Activated T-helper 17 cell treated with anti-CD3 and anti-CD28 coated beads, Interleukin-2, amount 50 U/mL, for 72 hours (primary cell): ENCODE data around the gene MRPL45. TPM values are rescaled to one million over a fixed set of nuclear protein-coding genes. Genes with fewer than 3 reads are reported as not detected.

Experiments used
- ATAC-seq: fragments of 150-1000 bp; cut with Tn5 transposase; replicated peaks from 2 replicates; pipeline ENCODE4 v1.10.0; 2021; ENCODE audit warnings: mild to moderate bottlenecking, moderate library complexity
- H3K27ac Mint-ChIP-seq: one replicate; pipeline ENCODE4 v1.8.0; 2022; ENCODE audit warnings: mixed read lengths
- H3K27me3 Mint-ChIP-seq: one replicate; pipeline ENCODE4 v1.8.0; 2022; ENCODE audit warnings: mixed read lengths
- H3K36me3 Mint-ChIP-seq: one replicate; pipeline ENCODE4 v1.8.0; 2022; ENCODE audit warnings: low read depth, mild to moderate bottlenecking, mixed read lengths
- H3K4me1 Mint-ChIP-seq: one replicate; pipeline ENCODE4 v1.8.0; 2022; ENCODE audit warnings: mixed read lengths
- H3K4me3 Mint-ChIP-seq: one replicate; pipeline ENCODE4 v1.8.0; 2022; ENCODE audit warnings: mild to moderate bottlenecking, mixed read lengths
- H3K9me3 Mint-ChIP-seq: one replicate; pipeline ENCODE4 v1.8.0; 2022; ENCODE audit warnings: mixed read lengths
- total RNA-seq, 2 donors: library from RNA; stranded (reverse); gene quantifications; one replicate each; pipeline ENCODE4 v1.2.3, GENCODE V29; 2022

The MRPL45 gene
- total RNA-seq, 2 donors from 2014 or later = 52.4 to 66.0 TPM

- no peaks in the 10 kb centered on the region for H3K9me3 Mint-ChIP-seq
- peak overlapping the region; percentile 90 for H3K4me3 Mint-ChIP-seq
- no peaks in the 10 kb centered on the region for H3K27me3 Mint-ChIP-seq
- no peaks in the 10 kb centered on the region for H3K36me3 Mint-ChIP-seq
- H3K27ac Mint-ChIP-seq = no peak overlapping the region
- H3K4me1 Mint-ChIP-seq = peaks cover 19% of the 10 kb centered on the region
- no peak for ATAC-seq
Measured at GRCh38 chr17:38350035-38350434, 53.1 kb downstream of the MRPL45 start.

GRCh38 chr17:38351412-38352222 is 54.6 kb downstream of the MRPL45 start, which contains the start of gene SOCS7:
TSS of gene SOCS7 (plus strand) at chr17:38351844. CDS start at chr17:38352053, 209 bp downstream.
- Mint-ChIP-seq H3K9me3 (no peaks in the 10 kb centered on the region), H3K36me3 (no peaks in the 10 kb centered on the region), H3K27ac (peak within 1 kb of the TSS; percentile 88), H3K4me1 (peaks cover 26% of the 10 kb centered on the region), H3K27me3 (no peaks in the 10 kb centered on the region), H3K4me3 (peak within 1 kb of the TSS; percentile 90)
- ATAC-seq = peak; percentile 94

DNA sequence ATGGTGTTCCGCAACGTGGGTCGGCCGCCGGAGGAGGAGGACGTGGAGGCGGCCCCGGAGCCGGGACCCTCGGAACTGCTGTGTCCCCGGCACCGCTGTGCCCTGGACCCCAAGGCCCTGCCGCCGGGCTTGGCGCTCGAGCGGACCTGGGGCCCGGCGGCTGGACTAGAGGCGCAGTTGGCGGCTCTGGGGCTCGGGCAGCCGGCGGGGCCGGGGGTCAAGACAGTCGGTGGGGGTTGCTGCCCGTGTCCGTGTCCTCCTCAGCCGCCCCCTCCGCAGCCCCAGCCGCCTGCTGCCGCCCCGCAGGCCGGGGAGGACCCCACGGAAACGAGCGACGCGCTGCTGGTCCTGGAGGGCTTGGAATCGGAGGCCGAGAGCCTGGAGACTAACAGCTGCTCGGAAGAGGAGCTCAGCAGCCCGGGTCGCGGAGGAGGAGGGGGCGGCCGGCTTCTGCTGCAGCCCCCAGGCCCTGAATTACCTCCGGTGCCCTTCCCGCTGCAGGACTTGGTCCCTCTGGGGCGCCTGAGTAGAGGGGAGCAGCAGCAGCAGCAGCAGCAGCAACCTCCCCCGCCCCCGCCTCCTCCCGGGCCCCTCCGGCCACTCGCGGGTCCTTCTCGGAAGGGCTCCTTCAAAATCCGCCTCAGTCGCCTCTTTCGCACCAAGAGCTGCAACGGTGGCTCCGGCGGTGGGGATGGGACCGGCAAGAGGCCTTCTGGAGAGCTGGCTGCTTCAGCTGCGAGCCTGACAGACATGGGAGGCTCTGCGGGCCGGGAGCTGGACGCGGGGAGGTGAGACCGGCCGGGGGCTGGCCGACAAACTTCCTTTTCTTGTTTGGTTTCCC is 55.5 kb downstream of the MRPL45 start:
- no peak for ATAC-seq
- Mint-ChIP-seq H3K4me3 (peak overlapping the region; percentile 63), H3K4me1 (peaks cover 34% of the 10 kb centered on the region), H3K27ac (no peak overlapping the region), H3K9me3 (no peaks in the 10 kb centered on the region), H3K27me3 (no peaks in the 10 kb centered on the region), H3K36me3 (no peaks in the 10 kb centered on the region)

DNA sequence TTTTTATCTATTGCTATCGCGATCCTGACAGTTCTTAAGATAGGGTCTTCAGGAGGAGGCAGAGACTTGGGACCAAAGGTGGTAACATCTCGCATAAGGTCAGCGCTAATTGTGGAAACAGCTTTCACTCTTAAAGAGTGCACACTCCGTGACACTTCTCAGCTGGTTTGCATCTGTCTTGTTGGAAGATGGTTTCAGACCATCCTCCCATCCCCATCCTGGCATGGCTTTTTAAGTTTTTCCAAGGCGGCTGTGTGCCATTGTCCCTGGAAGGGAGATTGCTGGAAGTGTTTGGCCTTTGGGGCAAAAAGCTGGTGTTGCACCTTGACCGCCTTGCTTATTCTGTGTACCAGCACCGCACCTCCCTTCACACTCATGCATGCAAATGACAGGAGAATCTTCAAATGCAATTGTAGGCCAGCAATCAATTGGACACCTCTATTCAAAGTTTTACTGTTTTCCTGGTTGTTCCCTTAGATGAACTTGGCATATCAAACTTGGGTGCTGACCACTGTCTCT is 56.2 kb downstream of the MRPL45 start:
- no peaks in the 10 kb centered on the region for H3K36me3 Mint-ChIP-seq
- H3K9me3 Mint-ChIP-seq = no peaks in the 10 kb centered on the region
- H3K27me3 Mint-ChIP-seq = no peaks in the 10 kb centered on the region
- no peak overlapping the region for H3K27ac Mint-ChIP-seq
- peaks cover 37% of the 10 kb centered on the region for H3K4me1 Mint-ChIP-seq
- peak overlapping the region; percentile 63 for H3K4me3 Mint-ChIP-seq
- no peak for ATAC-seq

DNA sequence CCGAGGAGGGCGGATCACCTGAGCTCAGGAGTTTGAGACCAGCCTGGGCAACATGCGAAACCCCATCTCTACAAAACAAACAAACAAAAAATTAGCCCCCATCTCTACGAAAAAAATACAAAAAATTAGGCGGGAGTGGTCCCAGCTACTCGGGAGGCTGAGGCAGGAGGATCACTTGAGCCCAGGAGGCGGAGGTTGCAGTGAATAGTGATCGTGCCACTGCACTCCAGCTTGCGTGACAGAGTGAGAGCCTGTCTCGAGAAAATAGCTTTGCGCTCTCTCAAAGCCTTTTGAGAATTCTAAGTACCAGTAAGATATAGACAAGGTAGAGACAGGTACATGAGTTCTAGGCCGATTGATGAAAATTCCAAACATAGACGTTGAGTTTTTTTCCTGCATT is 56.7 kb downstream of the MRPL45 start:
- Mint-ChIP-seq H3K9me3 (no peaks in the 10 kb centered on the region), H3K4me1 (peaks cover 37% of the 10 kb centered on the region), H3K27me3 (no peaks in the 10 kb centered on the region), H3K36me3 (no peaks in the 10 kb centered on the region), H3K27ac (no peak overlapping the region), H3K4me3 (peak overlapping the region; percentile 63)
- ATAC-seq = no peak

GRCh38 chr17:38354466-38354865 is 57.5 kb downstream of the MRPL45 start:
- Mint-ChIP-seq H3K27ac (no peak overlapping the region), H3K27me3 (no peaks in the 10 kb centered on the region), H3K4me1 (peaks cover 33% of the 10 kb centered on the region), H3K9me3 (no peaks in the 10 kb centered on the region), H3K36me3 (no peaks in the 10 kb centered on the region), H3K4me3 (peak overlapping the region; percentile 63)
- ATAC-seq = no peak

- Mint-ChIP-seq H3K27me3 (no peaks in the 10 kb centered on the region), H3K27ac (no peak overlapping the region), H3K36me3 (no peaks in the 10 kb centered on the region), H3K4me1 (peaks cover 33% of the 10 kb centered on the region), H3K4me3 (no peak overlapping the region), H3K9me3 (no peaks in the 10 kb centered on the region)
- ATAC-seq = no peak
Measured at GRCh38 chr17:38355251-38355650, 58.3 kb downstream of the MRPL45 start.

DNA sequence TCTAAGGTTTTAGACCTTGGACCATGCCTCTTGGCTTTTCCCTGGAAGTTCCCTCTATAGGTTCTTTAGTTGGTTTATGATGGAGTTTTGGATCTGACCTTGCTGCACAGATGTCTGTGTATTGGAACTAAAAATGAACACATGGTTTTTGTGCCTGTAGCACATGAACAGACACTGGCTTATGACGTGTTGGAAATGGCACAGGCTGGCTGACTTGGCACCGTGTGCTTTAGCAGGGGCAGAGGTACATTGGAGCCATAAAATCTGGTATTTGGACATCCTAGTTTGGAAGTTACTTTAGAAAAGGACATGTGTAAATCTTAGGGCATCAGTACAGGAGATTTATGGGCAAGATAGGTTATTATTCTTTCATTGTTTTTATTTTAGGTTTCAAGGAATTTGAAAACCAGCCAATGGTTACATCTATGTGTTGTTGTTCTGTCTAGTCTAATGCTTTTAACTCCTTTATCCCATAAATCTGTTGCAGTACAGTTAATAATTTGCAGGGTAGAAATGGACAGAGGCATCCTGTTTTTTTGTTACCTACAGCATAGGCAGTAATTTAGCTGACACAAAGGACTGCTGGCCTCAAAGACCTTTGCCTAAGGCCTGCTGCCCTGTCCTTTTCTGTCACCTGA is 60.6 kb downstream of the MRPL45 start:
- H3K9me3 Mint-ChIP-seq = no peaks in the 10 kb centered on the region
- no peak overlapping the region for H3K4me3 Mint-ChIP-seq
- H3K4me1 Mint-ChIP-seq = peaks cover 33% of the 10 kb centered on the region
- ATAC-seq = no peak
- H3K27ac Mint-ChIP-seq = no peak overlapping the region
- no peaks in the 10 kb centered on the region for H3K27me3 Mint-ChIP-seq
- H3K36me3 Mint-ChIP-seq = peaks cover 10% of the 10 kb centered on the region

DNA sequence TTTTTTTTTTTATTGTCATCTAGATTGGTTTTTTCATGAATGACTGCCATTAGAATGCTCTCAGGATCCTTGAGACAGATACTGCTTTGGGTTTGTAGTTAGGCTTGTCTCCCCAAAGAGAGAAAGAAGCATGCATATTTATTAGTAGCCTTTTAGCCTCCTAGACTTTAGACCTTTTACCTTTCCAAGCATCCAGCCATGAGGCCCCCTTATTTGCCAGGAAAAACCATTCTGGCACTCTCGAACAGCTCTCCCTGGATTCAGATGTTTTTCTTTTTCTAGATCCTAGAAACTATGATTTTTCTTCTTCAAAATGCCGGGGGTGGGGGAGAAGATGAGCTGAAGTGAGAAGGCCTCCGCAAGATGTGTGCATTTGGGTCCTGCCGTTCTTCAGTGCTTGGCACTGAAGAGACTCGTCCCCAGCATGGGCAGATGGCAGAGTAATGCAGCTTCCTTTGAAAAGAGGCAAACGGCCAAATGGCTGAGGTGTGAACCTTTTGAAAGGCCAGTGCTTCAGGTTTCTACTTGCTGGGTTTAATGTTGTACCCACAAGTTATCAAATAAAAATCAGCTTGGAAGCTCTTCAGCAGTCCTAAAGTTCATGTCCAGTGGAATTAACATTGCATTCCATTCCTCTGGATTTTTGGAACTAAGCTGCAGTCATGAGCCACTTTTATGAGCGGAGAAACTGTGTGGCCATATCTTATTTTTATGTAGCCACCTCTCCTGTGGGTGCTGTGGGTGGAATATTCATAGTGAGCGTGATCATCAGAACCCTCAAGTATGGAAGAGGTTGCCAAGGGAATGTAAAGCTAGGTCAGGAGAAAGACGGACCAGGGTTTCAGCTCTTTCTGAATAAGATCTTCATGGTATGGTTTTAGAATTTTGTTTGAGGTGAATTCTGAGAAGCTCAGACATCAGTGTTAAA is 61.9 kb downstream of the MRPL45 start:
- Mint-ChIP-seq H3K27me3 (no peaks in the 10 kb centered on the region), H3K4me3 (no peak overlapping the region), H3K4me1 (peaks cover 29% of the 10 kb centered on the region), H3K36me3 (peaks cover 10% of the 10 kb centered on the region), H3K27ac (no peak overlapping the region), H3K9me3 (no peaks in the 10 kb centered on the region)
- no peak for ATAC-seq

- H3K36me3 Mint-ChIP-seq = peaks cover 29% of the 10 kb centered on the region
- ATAC-seq = no peak
- no peak overlapping the region for H3K27ac Mint-ChIP-seq
- no peak overlapping the region for H3K4me3 Mint-ChIP-seq
- H3K4me1 Mint-ChIP-seq = peaks cover 8% of the 10 kb centered on the region
- no peaks in the 10 kb centered on the region for H3K9me3 Mint-ChIP-seq
- H3K27me3 Mint-ChIP-seq = no peaks in the 10 kb centered on the region
Measured at GRCh38 chr17:38361694-38362465, 64.9 kb downstream of the MRPL45 start.

GRCh38 chr17:38363016-38363415 is 66.0 kb downstream of the MRPL45 start:
- no peaks in the 10 kb centered on the region for H3K4me1 Mint-ChIP-seq

DNA sequence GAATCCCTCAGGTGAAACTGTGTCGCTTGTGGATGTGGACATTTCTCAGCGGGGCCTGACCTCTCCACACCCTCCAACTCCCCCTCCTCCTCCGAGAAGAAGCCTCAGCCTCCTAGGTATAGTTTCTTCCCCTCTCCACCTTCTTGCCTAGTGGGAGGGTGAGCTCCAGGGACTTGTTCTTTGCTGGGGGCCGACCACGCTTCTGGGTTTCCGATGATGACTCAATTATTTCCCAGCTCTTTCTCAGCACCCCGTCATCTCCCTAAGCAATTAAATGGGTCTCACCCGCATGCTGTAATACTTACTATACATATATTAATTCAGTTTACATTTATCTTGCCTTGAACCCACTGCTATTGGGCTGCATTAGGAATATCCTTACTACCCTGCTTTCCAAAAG is 67.8 kb downstream of the MRPL45 start:
- H3K36me3 Mint-ChIP-seq = peaks cover 56% of the 10 kb centered on the region
- H3K27ac Mint-ChIP-seq = no peak overlapping the region
- H3K4me1 Mint-ChIP-seq = no peaks in the 10 kb centered on the region
- H3K4me3 Mint-ChIP-seq = no peak overlapping the region
- no peaks in the 10 kb centered on the region for H3K27me3 Mint-ChIP-seq
- no peak for ATAC-seq
- no peaks in the 10 kb centered on the region for H3K9me3 Mint-ChIP-seq

More at GRCh38 chr17:38363016-38363415, 66.0 kb downstream of the MRPL45 start:
- Mint-ChIP-seq H3K9me3 (no peaks in the 10 kb centered on the region), H3K4me3 (no peak overlapping the region), H3K27ac (no peak overlapping the region), H3K36me3 (peaks cover 39% of the 10 kb centered on the region), H3K27me3 (no peaks in the 10 kb centered on the region)
- ATAC-seq = no peak
